NCI-H226 (cell line): Measurements from ENCODE around the gene FSIP1.

Experiments
- DNase-seq: peaks from one replicate; pipeline ENCODE4 v3.0.0-alpha.2; 2015

Gene FSIP1

GRCh38 chr15:39613861-39614260 lies 168.8 kb downstream of the FSIP1 start:
- DNase-seq: no peak

- no peak for DNase-seq
Observed at GRCh38 chr15:39613271-39613670, 169.4 kb downstream of the FSIP1 start.

GRCh38 chr15:39610665-39611064 lies 172.0 kb downstream of the FSIP1 start:
- DNase-seq: no peak

- no peak for DNase-seq
Observed at GRCh38 chr15:39609166-39609916, 173.3 kb downstream of the FSIP1 start.

- DNase-seq: no peak
Observed at GRCh38 chr15:39608185-39609139, 174.2 kb downstream of the FSIP1 start.

GRCh38 chr15:39605146-39605545 lies 177.5 kb downstream of the FSIP1 start:
- DNase-seq: no peak

- no peak for DNase-seq
Observed at GRCh38 chr15:39602143-39602542, 180.5 kb downstream of the FSIP1 start.

GRCh38 chr15:39599871-39600270 lies 182.8 kb downstream of the FSIP1 start:
- no peak for DNase-seq

- no peak for DNase-seq
Observed at GRCh38 chr15:39598958-39599845, 183.4 kb downstream of the FSIP1 start.

- no peak for DNase-seq
Observed at GRCh38 chr15:39598186-39598850, 184.3 kb downstream of the FSIP1 start.

GRCh38 chr15:39597751-39598185 lies 184.9 kb downstream of the FSIP1 start:
- no peak for DNase-seq

GRCh38 chr15:39597336-39597735 lies 185.3 kb downstream of the FSIP1 start:
- no peak for DNase-seq

- DNase-seq: no peak
Observed at GRCh38 chr15:39596358-39597051, 186.1 kb downstream of the FSIP1 start.

GRCh38 chr15:39595338-39596221 lies 187.1 kb downstream of the FSIP1 start:
- DNase-seq: no peak

GRCh38 chr15:39594446-39595337 lies 187.9 kb downstream of the FSIP1 start:
- no peak for DNase-seq

- no peak for DNase-seq
Observed at GRCh38 chr15:39593656-39594445, 188.8 kb downstream of the FSIP1 start.

GRCh38 chr15:39593071-39593655 lies 189.5 kb downstream of the FSIP1 start:
- DNase-seq: no peak

GRCh38 chr15:39592500-39592899 lies 190.1 kb downstream of the FSIP1 start:
- DNase-seq: no peak
